Measurements from ENCODE around the gene UBE2S.
"Not testable (repeated sequence)": the region's sequence is repeated elsewhere in the genome, so short reads cannot be mapped to it uniquely, and the experiment has no call there.

Gene UBE2S

DNA sequence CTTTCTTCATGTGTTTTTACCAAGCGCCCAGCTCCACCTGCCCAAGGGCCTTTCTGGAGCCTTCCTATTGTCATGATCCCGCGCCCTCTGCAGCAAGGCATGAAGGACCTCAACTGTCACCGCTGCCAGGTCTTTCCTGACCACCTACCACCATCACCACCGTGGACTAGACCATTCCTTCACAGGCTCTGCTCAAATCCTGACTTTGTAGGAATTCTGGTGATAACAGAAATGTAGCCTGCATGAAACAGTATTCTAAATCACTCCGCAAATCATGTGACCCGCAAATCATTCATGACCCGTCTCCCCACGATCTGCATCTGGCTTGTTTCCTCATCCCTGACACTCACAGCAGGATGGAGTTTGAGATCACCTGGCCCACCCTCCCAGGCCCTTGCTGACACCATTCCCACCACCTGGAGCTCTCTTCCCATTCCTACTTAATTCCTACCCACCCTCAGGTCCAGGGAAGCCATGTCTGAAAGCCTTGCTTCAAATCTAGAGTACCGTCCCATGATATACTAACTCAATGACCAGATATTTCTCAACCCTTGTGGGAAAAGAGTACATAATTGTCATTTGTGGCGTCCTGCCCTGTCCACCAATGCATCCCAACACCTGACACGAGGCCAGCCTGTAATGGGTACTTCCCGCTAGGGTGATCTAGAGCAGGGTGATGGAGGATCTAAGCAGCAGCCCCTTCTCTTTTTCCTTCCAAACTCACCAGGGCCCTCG lies 1.3 kb downstream of the UBE2S start:
- DNase-seq (ENCODE audit: low read depth), result no peak

DNA sequence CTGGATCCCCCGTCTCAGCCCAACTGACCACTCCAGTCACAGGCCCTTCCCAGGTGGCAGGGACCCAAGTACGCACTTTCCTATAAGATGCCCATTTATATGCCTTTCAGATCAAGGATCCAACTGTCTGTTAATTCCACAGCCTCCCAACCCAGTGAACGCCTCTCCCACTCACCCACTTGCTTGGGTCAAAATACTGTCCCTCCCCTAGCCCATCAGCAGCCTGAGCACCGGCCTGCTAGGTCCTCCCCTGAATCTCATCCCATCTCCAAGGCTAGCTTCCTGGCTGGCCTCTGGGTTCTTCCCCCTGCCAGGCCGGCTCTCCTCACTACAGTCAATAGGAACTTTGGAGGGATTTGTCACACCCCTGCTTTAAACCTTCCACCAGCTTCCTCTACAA lies 1.9 kb downstream of the UBE2S start:
- no peak for DNase-seq (ENCODE audit: low read depth)

- no peak for DNase-seq (ENCODE audit: low read depth)
Observed at GRCh38 chr19:55402509-55402908, 5.1 kb downstream of the UBE2S start.

- DNase-seq (ENCODE audit: low read depth), result not testable (repeated sequence)
Observed at GRCh38 chr19:55401390-55401789, 6.2 kb downstream of the UBE2S start.

DNA sequence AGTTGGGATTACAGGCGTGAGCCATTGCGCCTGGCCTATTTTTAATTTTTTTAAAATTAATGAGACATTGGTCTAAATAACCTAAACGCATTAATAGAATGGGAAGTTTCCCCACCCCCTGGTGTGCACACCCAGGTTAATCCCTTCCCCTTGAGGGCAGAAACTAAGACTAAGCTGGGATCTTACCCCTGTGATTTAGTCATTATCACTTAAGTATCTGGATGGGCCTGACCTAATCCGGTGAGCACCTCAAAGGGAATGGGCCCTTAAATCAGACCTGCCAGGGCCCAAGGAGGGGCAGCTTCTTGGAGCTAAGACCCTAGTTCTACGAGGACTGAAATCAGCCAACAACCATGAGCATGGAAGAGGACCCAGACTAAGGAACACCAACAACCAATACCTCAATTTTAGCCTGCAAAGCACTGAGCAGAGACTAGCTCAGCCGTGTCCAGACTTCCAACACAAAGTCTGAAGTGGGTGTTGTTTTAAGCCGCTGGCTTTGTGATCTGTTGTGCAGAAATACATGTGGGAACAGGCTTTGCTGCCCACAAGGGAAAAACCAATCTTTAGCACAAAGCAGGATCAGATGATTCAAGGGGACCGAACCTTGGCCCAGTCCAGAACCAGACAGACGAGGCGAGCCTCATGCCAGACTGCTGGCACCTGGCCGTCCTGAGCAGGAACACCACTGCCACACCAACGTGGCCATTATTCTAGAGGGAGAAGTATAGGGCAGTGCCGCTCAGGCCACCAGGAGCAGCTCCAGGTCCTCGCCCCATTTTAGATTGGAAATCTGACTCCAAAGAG lies 7.1 kb downstream of the UBE2S start:
- no peak for DNase-seq (ENCODE audit: low read depth)

- DNase-seq (ENCODE audit: low read depth), result no peak
Observed at GRCh38 chr19:55398200-55398925, 9.2 kb downstream of the UBE2S start.

DNA sequence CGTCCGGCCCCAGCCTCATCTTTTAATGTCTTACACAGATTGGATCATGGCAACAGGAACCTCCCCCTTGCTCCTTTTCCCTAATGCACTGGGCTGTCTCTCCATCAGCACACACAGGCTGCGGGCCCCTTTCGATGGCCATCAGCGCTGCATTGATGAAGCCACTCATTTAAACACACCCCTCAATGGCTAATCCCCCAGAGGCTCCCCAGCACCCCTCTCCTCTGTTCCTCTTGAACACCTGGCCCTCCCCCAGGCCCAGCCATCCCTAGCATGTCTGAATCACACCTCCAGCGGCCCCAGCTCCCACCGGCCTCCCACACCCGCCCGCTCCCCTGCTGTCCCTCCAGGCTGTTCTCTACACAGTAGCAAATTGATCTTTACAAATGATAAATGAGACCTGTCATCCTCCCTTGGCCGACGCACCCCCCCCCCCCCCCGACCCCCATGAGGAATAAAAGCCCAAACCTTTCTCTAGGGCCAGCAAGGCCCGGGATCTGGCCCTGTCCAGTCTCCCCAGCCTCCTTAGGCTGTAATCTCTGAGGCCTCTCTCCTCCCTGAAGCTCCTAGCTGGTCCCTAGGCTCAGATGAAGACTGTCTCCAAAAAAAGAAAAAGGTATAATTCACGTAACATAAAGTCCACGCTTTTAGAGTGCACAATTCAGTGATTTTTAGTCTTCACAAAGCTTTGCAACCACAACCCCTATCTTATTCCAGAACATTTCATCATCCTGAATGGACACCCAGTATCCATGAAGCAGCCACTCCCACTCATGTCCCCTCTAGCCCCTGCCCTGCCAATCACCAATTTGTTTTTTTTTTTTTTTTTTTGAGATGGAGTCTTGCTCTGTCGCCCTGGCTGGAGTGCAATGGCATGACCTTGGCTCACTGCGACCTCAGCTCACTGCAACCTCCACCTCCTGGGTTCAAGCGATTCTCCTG lies 14.5 kb downstream of the UBE2S start:
- no peak for DNase-seq (ENCODE audit: low read depth)

DNA sequence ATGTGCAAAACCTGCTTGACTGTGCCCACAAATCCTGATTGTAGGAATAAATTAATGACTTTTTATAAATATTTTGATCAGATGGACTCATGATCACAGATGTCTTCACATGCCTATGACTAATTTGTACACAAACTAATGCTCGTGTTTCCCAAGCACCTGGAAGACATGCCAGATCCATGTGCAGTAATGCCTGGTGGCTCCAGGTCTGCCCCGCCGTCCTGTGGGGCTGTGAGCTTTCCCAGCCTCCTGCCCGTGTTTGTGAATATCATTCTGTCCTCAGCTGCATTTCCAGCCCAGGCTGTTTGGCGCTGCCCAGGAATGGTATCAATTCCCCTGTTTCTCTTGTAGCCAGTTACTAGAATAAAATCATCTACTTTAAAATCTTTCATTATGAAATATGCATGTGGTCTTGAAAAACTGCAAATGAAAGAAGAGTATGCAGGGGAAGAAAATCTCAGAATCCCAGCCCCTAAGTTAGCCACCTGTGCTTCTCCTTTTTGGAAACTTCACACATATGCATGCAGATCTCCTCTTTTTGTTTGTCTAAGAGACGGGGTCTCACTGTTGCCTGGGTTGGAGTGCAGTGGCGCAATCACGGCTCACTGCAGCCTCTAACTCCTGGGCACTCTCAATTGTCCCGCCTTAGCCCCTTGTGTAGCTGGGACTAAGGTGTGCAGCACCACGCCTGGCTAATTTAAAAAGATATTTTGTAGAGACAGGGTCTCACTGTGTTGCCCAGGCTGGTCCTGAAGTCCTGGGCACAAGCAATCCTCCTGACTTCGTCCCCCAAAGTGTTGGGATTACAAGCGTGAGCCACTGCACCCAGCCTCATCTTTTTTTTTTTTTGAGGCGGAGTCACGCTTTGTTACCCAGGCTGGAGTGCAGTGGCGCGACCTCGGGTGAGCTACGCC lies 15.6 kb downstream of the UBE2S start:
- no peak for DNase-seq (ENCODE audit: low read depth)

DNA sequence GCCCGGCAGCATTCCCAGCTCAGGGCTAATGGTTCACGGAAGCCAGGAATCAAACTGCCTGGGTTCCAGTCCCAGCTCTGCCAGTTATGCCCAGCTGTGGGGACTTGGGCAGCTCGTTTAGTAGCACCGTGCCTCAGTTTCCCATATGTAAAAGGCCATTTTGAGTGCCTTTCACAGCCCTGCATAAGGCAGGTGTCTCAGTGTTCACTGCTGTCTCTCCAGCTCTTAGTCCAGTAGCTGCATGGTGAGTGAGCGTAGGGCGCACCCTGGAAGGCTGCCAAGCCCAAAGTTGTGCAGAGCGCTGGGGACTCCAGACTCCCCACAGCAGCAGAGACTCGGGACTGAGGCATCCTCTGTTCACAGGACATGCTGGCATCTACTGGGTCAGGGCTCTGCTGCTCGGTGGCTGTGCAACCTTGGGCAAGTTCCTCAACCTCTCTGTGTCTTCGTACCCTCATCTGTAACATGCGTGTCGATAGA lies 16.4 kb downstream of the UBE2S start:
- DNase-seq (ENCODE audit: low read depth), result no peak

- no peak for DNase-seq (ENCODE audit: low read depth)
Observed at GRCh38 chr19:55390461-55390880, 17.1 kb downstream of the UBE2S start.

DNA sequence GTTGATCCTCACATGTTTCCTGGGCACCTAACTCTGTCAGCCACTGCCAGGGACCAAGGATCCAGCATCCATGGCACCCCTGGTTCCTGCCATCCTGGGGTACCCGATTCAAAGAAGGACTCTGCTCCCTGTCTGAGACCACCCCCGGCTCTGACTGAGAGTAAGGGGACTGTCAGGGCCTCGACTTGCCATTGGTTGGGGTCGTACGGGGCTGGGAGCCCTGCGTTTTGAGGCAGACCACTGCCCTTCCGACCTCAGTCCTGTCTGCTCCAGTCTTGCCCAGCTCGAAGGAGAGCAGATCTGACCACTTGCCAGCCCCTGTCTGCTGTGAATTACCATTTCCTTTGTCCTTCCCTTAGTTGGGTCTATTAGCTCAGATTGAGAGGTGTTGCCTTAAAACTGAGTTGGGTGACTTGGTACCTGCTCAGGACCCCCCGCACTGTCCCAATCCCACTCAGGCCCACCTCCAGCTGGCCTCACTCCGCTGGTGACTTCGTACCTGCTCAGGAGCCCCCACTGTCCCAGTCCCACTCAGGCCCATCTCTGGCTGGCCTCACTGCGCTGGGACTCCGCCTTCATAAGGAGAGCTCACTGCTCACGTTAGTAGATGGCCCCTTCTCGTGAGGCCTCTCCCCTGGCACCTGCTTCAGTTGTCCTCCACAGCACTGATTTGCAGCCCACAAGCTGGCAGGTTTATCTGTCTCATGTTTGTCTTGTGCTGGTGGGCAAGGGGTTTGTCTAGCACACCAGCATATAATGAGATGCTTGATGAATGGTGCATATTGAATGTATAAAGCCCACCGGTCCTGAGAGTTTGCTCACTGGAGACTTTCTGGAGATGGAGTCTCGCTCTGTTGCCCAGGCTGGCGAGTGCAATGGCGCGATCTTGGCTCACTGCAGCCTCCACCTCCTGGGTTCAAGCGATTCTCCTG lies 17.9 kb downstream of the UBE2S start:
- DNase-seq (ENCODE audit: low read depth), result no peak

- DNase-seq (ENCODE audit: low read depth), result no peak
Observed at GRCh38 chr19:55387736-55388497, 19.7 kb downstream of the UBE2S start.

DNA sequence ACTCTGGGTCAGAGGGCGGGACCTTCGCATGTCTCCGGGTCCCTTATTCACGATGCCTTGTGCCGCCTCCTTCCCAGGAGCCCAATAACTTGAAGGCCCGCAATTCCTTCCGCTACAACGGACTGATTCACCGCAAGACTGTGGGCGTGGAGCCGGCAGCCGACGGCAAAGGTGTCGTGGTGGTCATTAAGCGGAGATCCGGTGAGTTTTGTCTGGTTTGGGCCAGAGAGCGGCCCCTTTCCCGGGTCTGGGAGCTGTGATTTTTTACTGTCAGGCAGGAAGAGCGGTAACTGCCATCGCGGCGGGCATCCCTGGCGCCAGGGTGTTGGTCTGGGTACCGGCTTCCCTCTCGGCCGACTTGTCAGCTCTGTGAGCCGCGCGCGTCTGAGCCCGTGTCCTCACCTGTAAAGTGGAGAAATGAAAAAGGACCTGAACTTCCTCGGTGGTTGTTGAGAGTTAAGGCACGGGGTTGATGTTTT lies 21.1 kb downstream of the UBE2S start:
- no peak for DNase-seq (ENCODE audit: low read depth)

DNA sequence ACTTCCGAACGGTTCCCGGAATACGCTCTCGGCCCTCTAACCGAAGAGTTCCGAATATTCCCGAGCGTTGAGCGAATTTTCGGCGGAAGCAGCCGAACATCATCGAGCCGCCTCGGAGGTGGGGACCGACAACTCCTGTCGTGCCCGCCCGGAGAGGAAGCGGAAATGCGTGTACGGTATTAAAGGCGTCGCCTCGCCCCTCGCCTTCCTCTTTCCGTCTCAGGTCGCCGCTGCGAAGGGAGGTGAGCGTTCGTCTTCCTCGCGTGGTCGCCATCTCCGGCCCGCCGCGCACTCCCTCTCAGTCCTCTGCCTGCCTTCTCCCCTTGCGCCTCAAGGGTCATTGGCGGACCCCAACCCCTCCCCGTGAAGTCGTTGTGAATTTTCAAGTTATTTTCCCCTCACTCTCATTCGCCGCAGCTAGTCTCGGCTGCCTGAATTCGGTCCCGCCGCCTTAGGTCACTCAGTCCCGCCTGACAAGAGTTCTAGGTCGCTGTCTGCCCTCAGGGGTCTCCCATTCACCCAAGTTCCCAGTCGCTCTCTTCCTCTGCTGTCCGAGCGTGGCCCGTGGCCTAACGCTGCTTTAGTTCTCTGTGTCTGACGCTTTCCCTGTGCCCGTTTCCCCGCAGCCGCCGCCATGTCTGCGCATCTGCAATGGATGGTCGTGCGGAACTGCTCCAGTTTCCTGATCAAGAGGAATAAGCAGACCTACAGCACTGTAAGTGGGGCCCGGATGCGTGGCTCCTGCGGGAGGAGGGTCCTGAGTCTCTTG lies 21.7 kb downstream of the UBE2S start, which contains the start of gene RPL28:
TSS of gene RPL28 (plus strand) at position 209 of the 769 bp plus-strand sequence. CDS start at position 635, 426 bp downstream.
- peak; percentile 95 for DNase-seq (ENCODE audit: low read depth)

DNA sequence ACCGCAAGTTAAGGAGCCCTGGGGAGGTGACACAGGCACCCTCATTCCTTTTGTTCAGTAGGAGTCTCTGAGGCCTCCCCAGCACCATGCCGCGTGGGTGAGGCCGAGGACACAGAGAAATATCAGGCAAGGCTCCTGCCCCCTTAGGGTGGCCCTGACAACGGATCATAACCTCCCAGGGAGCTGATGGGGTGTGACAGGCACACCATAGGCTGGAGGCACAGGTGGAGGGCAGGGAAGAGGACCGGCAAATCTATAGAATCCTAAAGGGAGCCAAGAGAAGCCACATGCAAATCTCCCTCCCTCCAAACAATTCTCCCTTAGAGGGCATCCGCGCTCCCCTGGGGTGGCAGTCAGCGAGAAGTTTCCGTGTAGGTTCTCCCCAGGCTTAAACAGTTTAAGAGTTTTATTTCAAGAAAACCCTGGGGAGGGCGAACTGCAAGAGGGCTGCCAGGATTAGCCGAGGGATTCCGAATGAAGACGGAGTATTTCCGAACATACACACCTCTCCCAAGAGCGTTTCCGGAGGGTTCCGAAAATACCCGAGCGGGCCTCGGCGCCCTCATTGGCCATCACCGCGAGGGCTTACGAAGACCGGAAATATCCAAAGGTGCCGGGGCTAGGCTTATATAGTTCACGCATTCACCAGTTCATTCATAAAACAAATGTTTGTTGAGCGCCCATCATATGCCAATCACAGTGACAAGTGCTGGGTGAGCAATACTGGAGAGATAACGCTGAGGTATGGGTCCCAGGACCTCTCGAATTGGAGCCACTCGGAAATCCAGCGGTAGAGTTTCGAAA lies 22.5 kb downstream of the UBE2S start:
- peak; percentile 93 for DNase-seq (ENCODE audit: low read depth)

GRCh38 chr19:55384131-55384919 lies 23.3 kb downstream of the UBE2S start, which contains the start of gene TMEM238:
Gene TMEM238 (minus strand): TSS chr19:55384292. CDS start chr19:55384259, 33 bp downstream.
- peak; percentile 18 for DNase-seq (ENCODE audit: low read depth)
